Activated CD4-positive, alpha-beta T cell treated with anti-CD3 and anti-CD28 coated beads, Interleukin-2, Interleukin-6, amounts not matched to agents 100 ng/mL and 50 ng/mL, durations not matched to agents 16 hours and 8 hours (primary cell): ENCODE measurements around the gene PRTFDC1.

ENCODE experiments used
- DNase-seq: peaks from one replicate; pipeline ENCODE4 v3.0.0-alpha.2; 2020

The PRTFDC1 gene

GRCh38 chr10:24900888-24901685 is 51.3 kb downstream of the PRTFDC1 start:
- DNase-seq: peak; percentile 60

GRCh38 chr10:24899571-24899970 is 52.8 kb downstream of the PRTFDC1 start:
- DNase-seq: no peak

DNA sequence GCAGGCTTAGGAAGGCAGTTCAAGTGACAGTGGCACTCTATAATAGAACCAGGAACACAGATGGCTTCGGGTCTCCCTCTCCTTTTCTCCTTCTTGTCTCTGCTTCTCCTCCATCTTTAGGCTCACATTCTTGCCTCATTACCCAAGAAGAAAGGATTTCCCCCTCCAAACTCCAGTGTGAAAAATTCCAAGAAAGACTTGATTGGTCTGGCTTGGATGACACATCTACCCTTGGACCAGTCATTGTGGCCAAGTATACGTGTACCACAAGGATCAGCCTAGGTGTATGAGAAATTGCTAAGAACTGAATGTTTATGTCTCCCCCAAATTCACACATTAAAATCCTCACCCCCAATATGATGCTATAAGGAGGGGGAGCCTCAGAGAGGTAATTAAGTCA is 53.9 kb downstream of the PRTFDC1 start:
- DNase-seq: no peak

DNA sequence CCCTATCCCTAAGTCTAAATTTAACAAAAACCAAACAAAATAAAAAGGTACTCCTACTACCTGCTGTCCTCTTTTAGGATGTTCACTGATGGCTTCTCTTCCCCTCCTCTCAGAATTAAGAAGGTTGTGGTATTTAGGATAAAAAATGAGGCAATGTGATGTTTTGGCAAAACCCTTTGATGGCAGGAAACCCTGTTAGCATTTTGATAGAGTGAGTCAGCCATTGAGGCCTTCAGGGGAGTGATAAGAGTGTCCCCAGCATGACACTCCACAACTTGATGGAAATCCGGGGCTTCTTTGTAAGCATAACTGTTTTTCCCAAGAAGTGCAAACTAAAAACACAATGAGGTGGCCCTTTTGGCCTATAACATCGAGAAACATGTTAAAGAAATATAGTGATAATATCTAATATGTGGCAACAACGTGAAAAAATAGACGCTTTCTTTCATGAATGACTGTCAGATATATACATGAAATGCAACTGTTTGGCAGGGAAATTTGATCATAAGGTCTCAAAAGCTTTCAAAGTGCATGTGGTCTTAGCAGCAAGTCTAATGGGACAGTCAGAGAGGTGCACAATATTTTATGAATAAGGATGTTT is 55.0 kb downstream of the PRTFDC1 start:
- DNase-seq: peak; percentile 36

DNA sequence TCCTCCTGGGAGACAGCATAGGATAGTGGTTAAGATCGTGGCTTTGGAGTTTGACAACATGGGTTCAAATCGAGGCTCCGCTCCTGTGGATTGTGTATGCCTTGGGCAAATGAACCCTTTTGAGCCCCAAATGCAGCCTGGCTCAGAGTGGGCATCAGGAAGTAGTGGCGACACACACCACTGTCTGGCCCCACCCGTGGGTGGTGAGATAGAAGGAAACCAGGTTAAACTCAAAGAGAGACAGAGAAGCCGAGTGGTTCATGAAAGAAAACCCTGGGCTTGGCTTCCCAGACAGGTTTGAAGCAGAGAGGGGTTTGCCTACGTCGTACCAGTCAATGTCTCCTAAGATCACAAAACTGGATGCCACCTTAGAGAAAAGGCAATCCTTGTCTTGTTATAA is 57.7 kb downstream of the PRTFDC1 start:
- DNase-seq: no peak

DNA sequence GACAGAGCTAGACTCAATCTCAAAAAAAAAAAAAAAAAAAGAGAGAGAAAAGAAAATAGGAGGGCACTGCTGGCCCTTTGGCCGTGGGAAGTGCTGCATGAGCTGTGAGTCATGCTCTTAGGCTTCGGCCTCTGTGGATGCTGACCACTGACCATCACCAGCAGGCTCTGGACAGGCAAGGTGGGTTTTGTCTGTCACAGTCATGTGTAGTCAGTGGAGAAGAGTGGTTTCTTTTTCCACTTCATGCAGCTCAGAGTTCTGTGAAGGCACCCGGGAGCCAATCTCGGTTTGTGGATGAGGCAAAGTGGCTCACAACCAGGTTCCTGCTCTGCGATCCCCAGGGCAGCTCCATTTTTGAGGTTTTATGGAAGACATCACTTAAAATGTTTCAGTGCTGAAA is 58.1 kb downstream of the PRTFDC1 start:
- DNase-seq: no peak

- no peak for DNase-seq
Measured at GRCh38 chr10:24893127-24893526, 59.3 kb downstream of the PRTFDC1 start.

GRCh38 chr10:24891823-24892222 is 60.6 kb downstream of the PRTFDC1 start:
- no peak for DNase-seq

DNA sequence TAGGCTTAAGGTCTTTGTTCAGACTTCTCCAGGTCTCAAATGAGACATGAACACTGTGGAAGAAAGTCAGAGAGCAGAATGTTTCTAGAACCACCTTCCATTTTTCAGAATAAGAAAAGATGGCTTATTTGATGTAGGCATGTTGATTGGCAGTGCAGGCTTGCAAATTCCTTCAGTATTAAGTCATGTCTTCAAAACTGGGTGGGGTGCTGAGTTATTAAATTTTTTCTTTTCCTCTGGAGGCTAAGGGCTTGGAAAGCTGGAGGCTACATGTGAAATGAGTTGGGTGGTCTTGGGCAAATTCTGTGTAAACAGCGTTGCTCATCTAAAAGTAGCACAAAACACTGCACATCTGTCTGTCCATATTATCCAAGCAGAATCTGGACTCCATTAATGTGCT is 62.8 kb downstream of the PRTFDC1 start:
- no peak for DNase-seq

GRCh38 chr10:24887855-24888231 is 64.6 kb downstream of the PRTFDC1 start:
- no peak for DNase-seq

DNA sequence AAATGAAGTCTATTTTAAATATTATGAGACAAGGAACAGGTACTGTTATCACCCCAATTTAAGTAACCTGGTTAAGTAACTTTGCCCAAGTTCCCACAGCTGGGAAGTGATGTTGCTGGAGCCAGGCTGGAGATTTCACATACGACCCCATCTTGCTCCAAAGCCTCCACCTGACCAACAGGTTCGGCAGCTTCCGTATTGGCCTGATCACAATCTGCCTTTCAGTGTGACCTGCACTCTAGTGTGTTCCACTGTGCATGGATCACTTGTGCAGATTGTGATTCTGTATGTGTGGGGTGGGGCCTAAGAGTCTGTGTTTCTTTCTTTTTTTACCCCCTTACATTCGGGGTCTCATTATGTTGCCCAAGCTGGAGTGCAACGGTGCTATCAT is 66.1 kb downstream of the PRTFDC1 start:
- no peak for DNase-seq

GRCh38 chr10:24885551-24886289 is 66.7 kb downstream of the PRTFDC1 start:
- no peak for DNase-seq

- no peak for DNase-seq
Measured at GRCh38 chr10:24884793-24885192, 67.6 kb downstream of the PRTFDC1 start.

GRCh38 chr10:24884316-24884715 is 68.1 kb downstream of the PRTFDC1 start:
- DNase-seq: no peak

DNA sequence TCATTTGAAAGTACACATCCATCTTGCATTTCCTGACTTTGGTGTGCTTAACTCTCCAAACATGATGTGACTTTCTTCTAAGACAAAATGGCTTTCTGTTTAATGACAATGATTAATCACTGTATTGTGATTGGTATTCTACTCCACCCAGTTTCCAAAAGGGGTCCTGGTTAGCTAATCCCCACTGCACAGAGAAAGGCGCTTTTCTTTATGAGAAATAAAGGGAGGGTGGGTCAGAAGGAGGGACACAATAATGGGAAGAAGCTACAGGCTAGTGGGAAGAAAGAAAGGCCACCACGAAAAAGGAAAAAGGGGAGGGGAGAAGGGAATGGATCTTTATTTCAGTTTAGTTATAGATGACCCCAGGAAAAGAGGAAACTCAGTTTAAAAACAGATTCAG is 69.2 kb downstream of the PRTFDC1 start:
- DNase-seq: no peak

- DNase-seq: peak; percentile 66
Measured at GRCh38 chr10:24882047-24882698, 70.2 kb downstream of the PRTFDC1 start.

- no peak for DNase-seq
Measured at GRCh38 chr10:24879861-24880260, 72.5 kb downstream of the PRTFDC1 start.

GRCh38 chr10:24874133-24874532 is 78.3 kb downstream of the PRTFDC1 start:
- no peak for DNase-seq

- DNase-seq: no peak
Measured at GRCh38 chr10:24873281-24873683, 79.1 kb downstream of the PRTFDC1 start.

DNA sequence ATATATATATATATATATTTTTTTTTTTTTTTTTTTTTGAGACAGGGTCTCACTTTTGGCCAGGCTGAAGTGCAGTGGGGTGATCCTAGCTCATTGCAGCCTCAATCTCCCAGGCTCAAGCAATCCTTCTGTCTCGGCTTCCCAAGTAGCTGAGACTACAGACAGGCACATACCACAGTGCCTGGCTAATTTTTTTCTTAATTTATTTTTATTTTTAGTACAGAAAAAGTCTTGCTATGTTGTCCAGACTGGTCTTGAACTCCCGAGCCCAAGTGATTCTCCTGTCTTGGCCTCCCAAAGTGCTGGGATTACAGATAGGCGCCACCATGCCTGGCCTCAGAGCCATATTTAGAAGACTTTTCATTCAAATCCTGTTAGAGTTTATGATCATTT is 79.6 kb downstream of the PRTFDC1 start:
- no peak for DNase-seq

- no peak for DNase-seq
Measured at GRCh38 chr10:24872049-24872789, 80.2 kb downstream of the PRTFDC1 start.

GRCh38 chr10:24871011-24871935 is 81.1 kb downstream of the PRTFDC1 start:
- DNase-seq: no peak
